HG03139 (cell line): ENCODE data around the gene DHRS9.
"Not testable (repeated sequence)": the region's sequence is repeated elsewhere in the genome, so short reads cannot be mapped to it uniquely, and the experiment has no call there.

Source experiments
- ATAC-seq: cut with Tn5 transposase; IDR thresholded peaks from one replicate; pipeline ENCODE4 v1.9.1; 2021; ENCODE audit not compliant: unreplicated experiment

DHRS9 gene

GRCh38 chr2:169069341-169069740 is at the start of gene DHRS9:
DHRS9 (plus strand) TSS chr2:169069563; CDS start chr2:169081582, 12,019 bp downstream.
- ATAC-seq: no peak

GRCh38 chr2:169023161-169023560 is 46.2 kb upstream of the DHRS9 start:
- no peak for ATAC-seq

GRCh38 chr2:169026056-169026455 is 43.3 kb upstream of the DHRS9 start:
- ATAC-seq: no peak

- ATAC-seq: no peak
Measured at GRCh38 chr2:169027234-169027633, 42.1 kb upstream of the DHRS9 start.

- no peak for ATAC-seq
Measured at GRCh38 chr2:169029341-169029740, 40.0 kb upstream of the DHRS9 start.

GRCh38 chr2:169031202-169031601 is 38.2 kb upstream of the DHRS9 start, which contains the start of gene ABCB11:
ABCB11 (minus strand) TSS chr2:169031324; CDS start chr2:169018125, 13,199 bp downstream.
- ATAC-seq: no peak

GRCh38 chr2:169034256-169034655 is 35.1 kb upstream of the DHRS9 start:
- no peak for ATAC-seq

- ATAC-seq: no peak
Measured at GRCh38 chr2:169034984-169035544, 34.3 kb upstream of the DHRS9 start.

- ATAC-seq: no peak
Measured at GRCh38 chr2:169035887-169036286, 33.5 kb upstream of the DHRS9 start.

- ATAC-seq: peak; percentile 60
Measured at GRCh38 chr2:169036736-169037440, 32.5 kb upstream of the DHRS9 start.

GRCh38 chr2:169038338-169038757 is 31.0 kb upstream of the DHRS9 start:
- ATAC-seq: peak; percentile 47

- ATAC-seq: no peak
Measured at GRCh38 chr2:169039702-169040101, 29.7 kb upstream of the DHRS9 start.

GRCh38 chr2:169041594-169041993 is 27.8 kb upstream of the DHRS9 start:
- no peak for ATAC-seq

- no peak for ATAC-seq
Measured at GRCh38 chr2:169042856-169043255, 26.5 kb upstream of the DHRS9 start.

- no peak for ATAC-seq
Measured at GRCh38 chr2:169046440-169047151, 22.8 kb upstream of the DHRS9 start.

GRCh38 chr2:169047256-169048250 is 21.8 kb upstream of the DHRS9 start:
- ATAC-seq: no peak

GRCh38 chr2:169049142-169049541 is 20.2 kb upstream of the DHRS9 start:
- ATAC-seq: no peak

- ATAC-seq: no peak
Measured at GRCh38 chr2:169050476-169051240, 18.7 kb upstream of the DHRS9 start.

GRCh38 chr2:169054575-169054974 is 14.8 kb upstream of the DHRS9 start:
- ATAC-seq: not testable (repeated sequence)

- ATAC-seq: not testable (repeated sequence)
Measured at GRCh38 chr2:169064199-169064598, 5.2 kb upstream of the DHRS9 start.
